ENCODE data around the gene TMEM51. TPM values are rescaled to one million over a fixed set of nuclear protein-coding genes. Genes with fewer than 3 reads are reported as not detected.

Gene TMEM51
- polyA plus RNA-seq, 1 donor from 2014 or later: 1.7 TPM

DNA sequence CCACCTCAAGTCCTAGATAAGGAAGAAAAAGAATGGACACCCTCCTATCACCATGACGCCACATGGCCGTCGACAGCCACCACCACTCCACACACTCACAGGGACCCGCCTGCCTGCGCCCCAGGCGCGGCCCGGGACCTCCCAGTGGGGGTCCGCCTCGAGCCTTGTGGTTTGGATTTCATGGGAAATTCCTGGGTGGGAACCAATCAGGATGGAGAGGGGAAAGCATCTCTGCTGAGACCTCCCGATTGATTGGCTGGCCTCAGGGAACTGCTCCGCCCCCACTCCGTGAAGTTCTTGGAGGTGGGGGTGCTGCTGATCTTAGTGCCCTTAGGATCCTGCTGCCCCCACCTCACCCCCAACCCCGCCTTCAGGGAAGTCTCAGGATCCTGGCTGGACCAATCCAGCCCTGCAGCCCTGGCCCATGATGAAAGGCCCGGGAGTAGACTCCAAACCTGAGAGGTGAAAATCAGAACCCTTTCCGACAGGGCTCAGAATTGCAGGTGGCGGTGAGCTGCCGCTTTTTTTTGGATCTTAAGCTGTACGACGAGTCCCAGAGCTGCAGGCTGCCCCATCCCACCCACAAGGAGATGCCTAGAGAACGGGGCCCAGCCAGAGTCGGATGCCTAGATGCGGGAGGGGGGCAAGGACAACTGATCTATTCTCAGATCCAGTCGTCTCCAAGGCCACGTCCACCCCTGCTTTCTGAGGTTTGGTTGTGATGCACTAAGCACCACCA is 29.0 kb upstream of the TMEM51 start:
- H3K4me3 ChIP-seq (ENCODE audit: low read length): no peak overlapping the region
- no peaks in the 10 kb centered on the region for H3F3A ChIP-seq (ENCODE audit: insufficient read depth, low read length, poor library complexity, severe bottlenecking)
- no peak overlapping the region for H3K4me2 ChIP-seq (ENCODE audit: low read length)
- H2AFZ ChIP-seq (ENCODE audit: low read depth, low read length): no peak overlapping the region
- no peaks in the 10 kb centered on the region for H3K79me2 ChIP-seq (replicated peaks; ENCODE audit: insufficient read depth, low read length)
- H4K20me1 ChIP-seq (ENCODE audit: insufficient read depth): no peaks in the 10 kb centered on the region
- no peak overlapping the region for H3K9ac ChIP-seq (ENCODE audit: low read length)
- H3K27me3 ChIP-seq (ENCODE audit: insufficient read depth, low read depth, low read length): no peaks in the 10 kb centered on the region
- TF ChIP-seq RAD21 (conservative IDR thresholded peaks at IDR 0.05) (no peak), MXI1 (conservative IDR thresholded peaks at IDR 0.05; ENCODE audit: poor library complexity, severe bottlenecking) (no peak), SMC3 (conservative IDR thresholded peaks at IDR 0.05; ENCODE audit: poor library complexity) (no peak), EZH2 (IDR thresholded peaks at IDR 0.05; ENCODE audit: borderline replicate concordance, insufficient read depth, low read length, poor library complexity, severe bottlenecking) (no peak), EP300 (conservative IDR thresholded peaks at IDR 0.05; ENCODE audit: poor library complexity, severe bottlenecking) (no peak), TAF1 (IDR thresholded peaks at IDR 0.05; ENCODE audit: low read depth) (no peak), POLR2AphosphoS5 (IDR thresholded peaks at IDR 0.05) (no peak)
- TF ChIP-seq, protein P1, sequence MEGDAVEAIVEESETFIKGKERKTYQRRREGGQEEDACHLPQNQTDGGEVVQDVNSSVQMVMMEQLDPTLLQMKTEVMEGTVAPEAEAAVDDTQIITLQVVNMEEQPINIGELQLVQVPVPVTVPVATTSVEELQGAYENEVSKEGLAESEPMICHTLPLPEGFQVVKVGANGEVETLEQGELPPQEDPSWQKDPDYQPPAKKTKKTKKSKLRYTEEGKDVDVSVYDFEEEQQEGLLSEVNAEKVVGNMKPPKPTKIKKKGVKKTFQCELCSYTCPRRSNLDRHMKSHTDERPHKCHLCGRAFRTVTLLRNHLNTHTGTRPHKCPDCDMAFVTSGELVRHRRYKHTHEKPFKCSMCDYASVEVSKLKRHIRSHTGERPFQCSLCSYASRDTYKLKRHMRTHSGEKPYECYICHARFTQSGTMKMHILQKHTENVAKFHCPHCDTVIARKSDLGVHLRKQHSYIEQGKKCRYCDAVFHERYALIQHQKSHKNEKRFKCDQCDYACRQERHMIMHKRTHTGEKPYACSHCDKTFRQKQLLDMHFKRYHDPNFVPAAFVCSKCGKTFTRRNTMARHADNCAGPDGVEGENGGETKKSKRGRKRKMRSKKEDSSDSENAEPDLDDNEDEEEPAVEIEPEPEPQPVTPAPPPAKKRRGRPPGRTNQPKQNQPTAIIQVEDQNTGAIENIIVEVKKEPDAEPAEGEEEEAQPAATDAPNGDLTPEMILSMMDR (IDR thresholded peaks at IDR 0.05; ENCODE audit: poor library complexity, severe bottlenecking): no peak
- TF ChIP-seq, protein P2, sequence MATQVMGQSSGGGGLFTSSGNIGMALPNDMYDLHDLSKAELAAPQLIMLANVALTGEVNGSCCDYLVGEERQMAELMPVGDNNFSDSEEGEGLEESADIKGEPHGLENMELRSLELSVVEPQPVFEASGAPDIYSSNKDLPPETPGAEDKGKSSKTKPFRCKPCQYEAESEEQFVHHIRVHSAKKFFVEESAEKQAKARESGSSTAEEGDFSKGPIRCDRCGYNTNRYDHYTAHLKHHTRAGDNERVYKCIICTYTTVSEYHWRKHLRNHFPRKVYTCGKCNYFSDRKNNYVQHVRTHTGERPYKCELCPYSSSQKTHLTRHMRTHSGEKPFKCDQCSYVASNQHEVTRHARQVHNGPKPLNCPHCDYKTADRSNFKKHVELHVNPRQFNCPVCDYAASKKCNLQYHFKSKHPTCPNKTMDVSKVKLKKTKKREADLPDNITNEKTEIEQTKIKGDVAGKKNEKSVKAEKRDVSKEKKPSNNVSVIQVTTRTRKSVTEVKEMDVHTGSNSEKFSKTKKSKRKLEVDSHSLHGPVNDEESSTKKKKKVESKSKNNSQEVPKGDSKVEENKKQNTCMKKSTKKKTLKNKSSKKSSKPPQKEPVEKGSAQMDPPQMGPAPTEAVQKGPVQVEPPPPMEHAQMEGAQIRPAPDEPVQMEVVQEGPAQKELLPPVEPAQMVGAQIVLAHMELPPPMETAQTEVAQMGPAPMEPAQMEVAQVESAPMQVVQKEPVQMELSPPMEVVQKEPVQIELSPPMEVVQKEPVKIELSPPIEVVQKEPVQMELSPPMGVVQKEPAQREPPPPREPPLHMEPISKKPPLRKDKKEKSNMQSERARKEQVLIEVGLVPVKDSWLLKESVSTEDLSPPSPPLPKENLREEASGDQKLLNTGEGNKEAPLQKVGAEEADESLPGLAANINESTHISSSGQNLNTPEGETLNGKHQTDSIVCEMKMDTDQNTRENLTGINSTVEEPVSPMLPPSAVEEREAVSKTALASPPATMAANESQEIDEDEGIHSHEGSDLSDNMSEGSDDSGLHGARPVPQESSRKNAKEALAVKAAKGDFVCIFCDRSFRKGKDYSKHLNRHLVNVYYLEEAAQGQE (IDR thresholded peaks at IDR 0.05; ENCODE audit: borderline replicate concordance): no peak
- H3K9me2 ChIP-seq (ENCODE audit: insufficient read depth, low read length): no peaks in the 10 kb centered on the region
- no peaks in the 10 kb centered on the region for H3K9me3 ChIP-seq (ENCODE audit: low read length)
- H3K36me3 ChIP-seq (ENCODE audit: insufficient read depth, low read length): no peaks in the 10 kb centered on the region
- H3K27ac ChIP-seq (ENCODE audit: low read length): no peak overlapping the region

DNA sequence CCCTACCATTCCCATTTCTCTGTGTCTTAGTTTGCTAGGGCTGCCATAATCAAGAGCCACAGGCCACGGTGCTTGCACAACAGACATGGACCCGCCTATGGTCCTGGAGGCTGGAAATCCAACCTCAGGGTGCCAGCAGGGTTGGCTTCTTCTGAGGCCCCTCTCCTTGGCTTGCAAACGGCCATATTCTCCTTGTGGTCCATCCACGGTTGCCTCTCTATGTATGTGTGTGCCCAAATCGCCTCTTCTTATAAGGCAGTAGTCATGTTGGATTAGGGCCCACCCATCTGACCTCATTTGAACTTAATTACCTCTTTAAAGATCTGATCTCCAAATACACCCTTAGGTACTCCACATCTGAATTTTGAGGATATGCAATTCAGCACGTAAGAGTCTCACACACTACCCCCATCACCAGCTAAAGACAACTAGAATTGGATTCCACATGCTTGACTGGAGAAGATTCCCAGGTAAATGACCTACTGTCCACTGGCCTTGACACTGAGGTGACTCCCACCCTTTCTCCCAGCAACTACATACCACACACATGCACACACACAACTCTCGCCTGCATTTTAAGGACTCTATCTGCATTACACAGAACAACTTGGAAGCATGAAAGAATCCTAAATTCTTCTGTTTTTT is 28.3 kb upstream of the TMEM51 start:
- no peak overlapping the region for H2AFZ ChIP-seq (ENCODE audit: low read depth, low read length)
- H3K9ac ChIP-seq (ENCODE audit: low read length): no peak overlapping the region
- no peaks in the 10 kb centered on the region for H3K27me3 ChIP-seq (ENCODE audit: insufficient read depth, low read depth, low read length)
- no peaks in the 10 kb centered on the region for H4K20me1 ChIP-seq (ENCODE audit: insufficient read depth)
- H3F3A ChIP-seq (ENCODE audit: insufficient read depth, low read length, poor library complexity, severe bottlenecking): no peaks in the 10 kb centered on the region
- no peak overlapping the region for H3K27ac ChIP-seq (ENCODE audit: low read length)
- no peak overlapping the region for H3K4me3 ChIP-seq (ENCODE audit: low read length)
- TF ChIP-seq, protein P1 (IDR thresholded peaks at IDR 0.05; ENCODE audit: poor library complexity, severe bottlenecking): no peak
- TF ChIP-seq TAF1 (IDR thresholded peaks at IDR 0.05; ENCODE audit: low read depth): no peak
- no peak overlapping the region for H3K4me2 ChIP-seq (ENCODE audit: low read length)
- no peaks in the 10 kb centered on the region for H3K9me2 ChIP-seq (ENCODE audit: insufficient read depth, low read length)
- H3K9me3 ChIP-seq (ENCODE audit: low read length): no peaks in the 10 kb centered on the region
- no peaks in the 10 kb centered on the region for H3K79me2 ChIP-seq (replicated peaks; ENCODE audit: insufficient read depth, low read length)
- H3K36me3 ChIP-seq (ENCODE audit: insufficient read depth, low read length): no peaks in the 10 kb centered on the region
